HepG2 (cell line): Measurements from ENCODE around the gene CEBPB. TPM values are rescaled to one million over a fixed set of nuclear protein-coding genes. Genes with fewer than 3 reads are reported as not detected.

Experiments used
- CSRNP1 ChIP-seq: sonication (generic); formaldehyde crosslinking; IDR thresholded peaks from 2 replicates; pipeline ENCODE4 v1.8.1; 2023; ENCODE audit warnings: mild to moderate bottlenecking, missing genetic modification reagents
- SIX1 ChIP-seq: sonication (generic); formaldehyde crosslinking; IDR thresholded peaks from 2 replicates; pipeline ENCODE4 v1.4.0; 2020; ENCODE audit warnings: missing genetic modification reagents, borderline replicate concordance
- YEATS4 ChIP-seq: sonication (generic); formaldehyde crosslinking; IDR thresholded peaks from 2 replicates; pipeline ENCODE4 v1.4.0; 2020; ENCODE audit warnings: missing genetic modification reagents, borderline replicate concordance
- ZNF430 ChIP-seq: sonication (generic); formaldehyde crosslinking; IDR thresholded peaks from 2 replicates; pipeline ENCODE4 v1.9.0; 2021; ENCODE audit warnings: mild to moderate bottlenecking, missing genetic modification reagents
- ZNF607 ChIP-seq: sonication (generic); formaldehyde crosslinking; IDR thresholded peaks from 2 replicates; pipeline ENCODE4 v1.5.1; 2020; ENCODE audit warnings: missing genetic modification reagents, mild to moderate bottlenecking, borderline replicate concordance
- ZNF646 ChIP-seq: sonication (generic); formaldehyde crosslinking; IDR thresholded peaks from 2 replicates; pipeline ENCODE4 v1.9.0; 2021; ENCODE audit warnings: mild to moderate bottlenecking, missing genetic modification reagents
- ZNF713 ChIP-seq: sonication (generic); formaldehyde crosslinking; IDR thresholded peaks from 2 replicates; pipeline ENCODE4 v1.4.0; 2020; ENCODE audit warnings: mild to moderate bottlenecking, missing genetic modification reagents
- polyA plus RNA-seq, 8 experiments: library from polyadenylated mRNA; depleted of rRNA in 3 of 8; stranded (reverse) in 7 of 8; unstranded in 1 of 8; fragments of >200 nt; fragmentation: Illumina TruSeq in 4 of 8; extraction: Trizol in 4 of 8; gene quantifications; 2 replicates each; pipeline versions ENCODE4 v1.2.1 to v1.2.3, GENCODE V29; 2011 to 2016; ENCODE audit warnings: low read depth in 4 of 8, missing spikeins in 1 of 8, mixed read lengths in 1 of 8; ENCODE audit not compliant: insufficient read depth in 1 of 8
- total RNA-seq, 5 experiments: library from RNA; depleted of rRNA; stranded (reverse); fragments of >200 nt; fragmentation: Illumina TruSeq; extraction: Trizol; gene quantifications; 2 replicates each; pipeline ENCODE4 v1.2.3, GENCODE V29; 2016; ENCODE audit warnings: low read depth in 1 of 5
- TF ChIP-seq, protein P1 (sequence below): sonication (generic); formaldehyde crosslinking; IDR thresholded peaks from 2 replicates; pipeline ENCODE4 v1.8.0; 2022; ENCODE audit warnings: mild to moderate bottlenecking, missing genetic modification reagents, borderline replicate concordance
- TF ChIP-seq, protein P2 (sequence below): conservative IDR thresholded peaks from 2 replicates; pipeline ENCODE4 v1.6.1; 2018; ENCODE audit warnings: missing genetic modification reagents
- TF ChIP-seq, protein P3 (sequence below): sonication (generic); formaldehyde crosslinking; IDR thresholded peaks from 2 replicates; pipeline ENCODE4 v1.4.0; 2020; ENCODE audit warnings: missing genetic modification reagents, borderline replicate concordance
- TF ChIP-seq, protein P4 (sequence below): sonication (generic); formaldehyde crosslinking; conservative IDR thresholded peaks from 2 replicates; pipeline ENCODE4 v1.4.0; 2020; ENCODE audit warnings: missing genetic modification reagents

The CEBPB gene
- total and polyA plus RNA-seq, 2 of the 13 experiments (the other 11 are each of a cell fraction or from before 2014, with no cell fraction given): 18.5 to 28.2 TPM

DNA sequence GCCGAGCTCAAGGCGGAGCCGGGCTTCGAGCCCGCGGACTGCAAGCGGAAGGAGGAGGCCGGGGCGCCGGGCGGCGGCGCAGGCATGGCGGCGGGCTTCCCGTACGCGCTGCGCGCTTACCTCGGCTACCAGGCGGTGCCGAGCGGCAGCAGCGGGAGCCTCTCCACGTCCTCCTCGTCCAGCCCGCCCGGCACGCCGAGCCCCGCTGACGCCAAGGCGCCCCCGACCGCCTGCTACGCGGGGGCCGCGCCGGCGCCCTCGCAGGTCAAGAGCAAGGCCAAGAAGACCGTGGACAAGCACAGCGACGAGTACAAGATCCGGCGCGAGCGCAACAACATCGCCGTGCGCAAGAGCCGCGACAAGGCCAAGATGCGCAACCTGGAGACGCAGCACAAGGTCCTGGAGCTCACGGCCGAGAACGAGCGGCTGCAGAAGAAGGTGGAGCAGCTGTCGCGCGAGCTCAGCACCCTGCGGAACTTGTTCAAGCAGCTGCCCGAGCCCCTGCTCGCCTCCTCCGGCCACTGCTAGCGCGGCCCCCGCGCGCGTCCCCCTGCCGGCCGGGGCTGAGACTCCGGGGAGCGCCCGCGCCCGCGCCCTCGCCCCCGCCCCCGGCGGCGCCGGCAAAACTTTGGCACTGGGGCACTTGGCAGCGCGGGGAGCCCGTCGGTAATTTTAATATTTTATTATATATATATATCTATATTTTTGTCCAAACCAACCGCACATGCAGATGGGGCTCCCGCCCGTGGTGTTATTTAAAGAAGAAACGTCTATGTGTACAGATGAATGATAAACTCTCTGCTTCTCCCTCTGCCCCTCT, 1.1 kb downstream of the CEBPB start (continued):
- TF ChIP-seq, protein P1, sequence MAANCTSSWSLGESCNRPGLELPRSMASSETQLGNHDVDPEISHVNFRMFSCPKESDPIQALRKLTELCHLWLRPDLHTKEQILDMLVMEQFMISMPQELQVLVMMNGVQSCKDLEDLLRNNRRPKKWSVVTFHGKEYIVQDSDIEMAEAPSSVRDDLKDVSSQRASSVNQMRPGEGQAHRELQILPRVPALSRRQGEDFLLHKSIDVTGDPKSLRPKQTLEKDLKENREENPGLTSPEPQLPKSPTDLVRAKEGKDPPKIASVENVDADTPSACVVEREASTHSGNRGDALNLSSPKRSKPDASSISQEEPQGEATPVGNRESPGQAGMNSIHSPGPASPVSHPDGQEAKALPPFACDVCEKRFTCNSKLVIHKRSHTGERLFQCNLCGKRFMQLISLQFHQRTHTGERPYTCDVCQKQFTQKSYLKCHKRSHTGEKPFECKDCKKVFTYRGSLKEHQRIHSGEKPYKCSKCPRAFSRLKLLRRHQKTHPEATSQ (CRISPR knock-in tag): no peak
- TF ChIP-seq, protein P2, sequence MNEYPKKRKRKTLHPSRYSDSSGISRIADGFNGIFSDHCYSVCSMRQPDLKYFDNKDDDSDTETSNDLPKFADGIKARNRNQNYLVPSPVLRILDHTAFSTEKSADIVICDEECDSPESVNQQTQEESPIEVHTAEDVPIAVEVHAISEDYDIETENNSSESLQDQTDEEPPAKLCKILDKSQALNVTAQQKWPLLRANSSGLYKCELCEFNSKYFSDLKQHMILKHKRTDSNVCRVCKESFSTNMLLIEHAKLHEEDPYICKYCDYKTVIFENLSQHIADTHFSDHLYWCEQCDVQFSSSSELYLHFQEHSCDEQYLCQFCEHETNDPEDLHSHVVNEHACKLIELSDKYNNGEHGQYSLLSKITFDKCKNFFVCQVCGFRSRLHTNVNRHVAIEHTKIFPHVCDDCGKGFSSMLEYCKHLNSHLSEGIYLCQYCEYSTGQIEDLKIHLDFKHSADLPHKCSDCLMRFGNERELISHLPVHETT (CRISPR knock-in tag): 0 out of 2 replicates have a peak, but pooled peaks have one; percentile 9
- TF ChIP-seq YEATS4 (0 out of 2 replicates have a peak, but pooled peaks have one; percentile 7), SIX1 (0 out of 2 replicates have a peak, but pooled peaks have one; percentile 9), ZNF713 (CRISPR knock-in tag) (peak; percentile 32; the same call in 1 of the 2 replicates), ZNF607 (no peak), ZNF646 (CRISPR knock-in tag) (no peak), CSRNP1 (CRISPR knock-in tag) (no peak), ZNF430 (no peak)
- TF ChIP-seq, protein P3, sequence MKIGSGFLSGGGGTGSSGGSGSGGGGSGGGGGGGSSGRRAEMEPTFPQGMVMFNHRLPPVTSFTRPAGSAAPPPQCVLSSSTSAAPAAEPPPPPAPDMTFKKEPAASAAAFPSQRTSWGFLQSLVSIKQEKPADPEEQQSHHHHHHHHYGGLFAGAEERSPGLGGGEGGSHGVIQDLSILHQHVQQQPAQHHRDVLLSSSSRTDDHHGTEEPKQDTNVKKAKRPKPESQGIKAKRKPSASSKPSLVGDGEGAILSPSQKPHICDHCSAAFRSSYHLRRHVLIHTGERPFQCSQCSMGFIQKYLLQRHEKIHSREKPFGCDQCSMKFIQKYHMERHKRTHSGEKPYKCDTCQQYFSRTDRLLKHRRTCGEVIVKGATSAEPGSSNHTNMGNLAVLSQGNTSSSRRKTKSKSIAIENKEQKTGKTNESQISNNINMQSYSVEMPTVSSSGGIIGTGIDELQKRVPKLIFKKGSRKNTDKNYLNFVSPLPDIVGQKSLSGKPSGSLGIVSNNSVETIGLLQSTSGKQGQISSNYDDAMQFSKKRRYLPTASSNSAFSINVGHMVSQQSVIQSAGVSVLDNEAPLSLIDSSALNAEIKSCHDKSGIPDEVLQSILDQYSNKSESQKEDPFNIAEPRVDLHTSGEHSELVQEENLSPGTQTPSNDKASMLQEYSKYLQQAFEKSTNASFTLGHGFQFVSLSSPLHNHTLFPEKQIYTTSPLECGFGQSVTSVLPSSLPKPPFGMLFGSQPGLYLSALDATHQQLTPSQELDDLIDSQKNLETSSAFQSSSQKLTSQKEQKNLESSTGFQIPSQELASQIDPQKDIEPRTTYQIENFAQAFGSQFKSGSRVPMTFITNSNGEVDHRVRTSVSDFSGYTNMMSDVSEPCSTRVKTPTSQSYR (CRISPR knock-in tag): peak; percentile 22; the same call in 1 of the 2 replicates
- TF ChIP-seq, protein P4, sequence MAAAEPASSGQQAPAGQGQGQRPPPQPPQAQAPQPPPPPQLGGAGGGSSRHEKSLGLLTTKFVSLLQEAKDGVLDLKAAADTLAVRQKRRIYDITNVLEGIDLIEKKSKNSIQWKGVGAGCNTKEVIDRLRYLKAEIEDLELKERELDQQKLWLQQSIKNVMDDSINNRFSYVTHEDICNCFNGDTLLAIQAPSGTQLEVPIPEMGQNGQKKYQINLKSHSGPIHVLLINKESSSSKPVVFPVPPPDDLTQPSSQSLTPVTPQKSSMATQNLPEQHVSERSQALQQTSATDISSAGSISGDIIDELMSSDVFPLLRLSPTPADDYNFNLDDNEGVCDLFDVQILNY (CRISPR knock-in tag): no peak; the same call in 1 of the 2 replicates
